K562 (cell line): ENCODE measurements around the gene PCCA. TPM values are rescaled to one million over a fixed set of nuclear protein-coding genes. Genes with fewer than 3 reads are reported as not detected.

Experiments used
- ATAC-seq: fragments of 200-7000 bp; cut with Tn5 transposase; 3 replicates; pipeline ENCODE4 v1.9.1; 2020; ENCODE audit warnings: moderate library complexity
- BruUV-seq: library from RNA; stranded (reverse); fragments of 400-500 nt; replicated peaks from 2 replicates; lab custom pipeline; 2021; lab: Mats Ljungman, UMichigan
- CTCF ChIA-PET: fragments of 300-600 bp; formaldehyde crosslinking; extraction: SDS; loops from one replicate; lab custom pipeline; 2021; ENCODE audit warnings: low intra/inter-chr PET ratio; lab: Yijun Ruan, JAX
- POLR2A ChIA-PET: fragments of 300-600, 350-650 bp; sonication (Branson Sonifier 250); formaldehyde crosslinking; extraction: SDS; loops from one replicate; lab custom pipeline; 2021; ENCODE audit warnings: antibody characterized with exemption, inconsistent platforms; lab: Yijun Ruan, JAX
- DNase-seq, 4 experiments: peaks; one replicate each; pipeline versions ENCODE4 v3.0.0 to v3.0.0-alpha.2; 2011 to 2018; ENCODE audit warnings: low spot score in 3 of 4, mixed read lengths in 3 of 4; ENCODE audit errors: extremely low read depth in 1 of 4
- FAIRE-seq: peaks from 2 replicates; lab custom pipeline; 2011; peaks lifted over from hg19 to GRCh38; lab: Jason Lieb, UNC
- H2AFZ ChIP-seq: 2 replicates; pipeline ENCODE4 v1.6.0; 2011; ENCODE audit warnings: low read depth, low read length, control low read depth, inconsistent platforms
- H3K27ac ChIP-seq: fragments of 200-600 bp; 3 replicates; pipeline ENCODE4 v1.8.0; 2011; ENCODE audit warnings: low read depth, mild to moderate bottlenecking, control low read depth, inconsistent platforms, low read length, moderate library complexity, mixed read lengths; ENCODE audit errors: extremely low read depth
- H3K27me3 ChIP-seq, 2 experiments: fragments of 300-600 bp in 1 of 2; 2 replicates in 1 of 2; 3 replicates in 1 of 2; pipeline versions ENCODE4 v1.6.0 to v1.8.0; 2011; ENCODE audit warnings: inconsistent platforms in 2 of 2, low read length in 2 of 2, mild to moderate bottlenecking in 1 of 2, mixed read lengths in 1 of 2, moderate library complexity in 1 of 2; ENCODE audit not compliant: control insufficient read depth in 2 of 2, insufficient read depth in 2 of 2
- H3K36me3 ChIP-seq: fragments of 300-600 bp; 3 replicates; pipeline ENCODE4 v1.8.0; 2011; ENCODE audit warnings: mild to moderate bottlenecking, low read length, inconsistent platforms; ENCODE audit not compliant: control insufficient read depth, insufficient read depth
- H3K4me1 ChIP-seq, 2 experiments: fragments of 200-600 bp in 1 of 2; replicated peaks in 1 of 2; 2 replicates in 1 of 2; 3 replicates in 1 of 2; pipeline versions ENCODE4 v1.5.1 to v1.8.0; 2011; ENCODE audit warnings: inconsistent platforms in 2 of 2, low read length in 2 of 2, mild to moderate bottlenecking in 1 of 2, mixed read lengths in 1 of 2, moderate library complexity in 1 of 2; ENCODE audit not compliant: control insufficient read depth in 2 of 2, insufficient read depth in 2 of 2
- H3K4me2 ChIP-seq: 2 replicates; pipeline ENCODE4 v1.6.1; 2011; ENCODE audit warnings: low read length, control low read depth, inconsistent platforms, mixed read lengths; ENCODE audit not compliant: insufficient read depth
- H3K4me3 ChIP-seq: fragments of 200-600 bp; sonication (generic), shearing (Covaris generic); 2 replicates; pipeline ENCODE4 v1.5.1; 2016; ENCODE audit warnings: control low read depth, inconsistent platforms
- H3K79me2 ChIP-seq: fragments of 200-600 bp; 3 replicates; pipeline ENCODE4 v1.8.0; 2011; ENCODE audit warnings: low read length, inconsistent platforms; ENCODE audit not compliant: control insufficient read depth, insufficient read depth
- H3K9ac ChIP-seq, 2 experiments: 2 replicates each; pipeline versions ENCODE4 v1.6.0 to v1.6.1; 2011; ENCODE audit warnings: low read depth in 2 of 2, low read length in 2 of 2, control low read depth in 1 of 2, inconsistent platforms in 1 of 2, mild to moderate bottlenecking in 1 of 2, mixed read lengths in 1 of 2; ENCODE audit not compliant: insufficient read depth in 1 of 2
- H3K9me1 ChIP-seq: one replicate; pipeline ENCODE4 v1.6.0; 2011; ENCODE audit warnings: inconsistent platforms, mild to moderate bottlenecking, low read length, moderate library complexity; ENCODE audit not compliant: control insufficient read depth, insufficient read depth
- H3K9me3 ChIP-seq: replicated peaks from 2 replicates; pipeline ENCODE4 v1.5.1; 2011; ENCODE audit warnings: low read depth, low read length, inconsistent platforms; ENCODE audit not compliant: control insufficient read depth, insufficient read depth
- H4K20me1 ChIP-seq: replicated peaks from 2 replicates; pipeline ENCODE4 v1.6.1; 2011; ENCODE audit warnings: low read length, inconsistent platforms, mixed read lengths; ENCODE audit not compliant: control insufficient read depth, insufficient read depth
- CREBBP ChIP-seq: IDR thresholded peaks from one replicate; pipeline ENCODE4 v1.6.1; 2012; ENCODE audit warnings: low read depth, mild to moderate bottlenecking, control low read depth, inconsistent platforms, low read length
- ETV5 ChIP-seq: sonication (generic); formaldehyde crosslinking; IDR thresholded peaks from 2 replicates; pipeline ENCODE4 v1.4.0; 2020; ENCODE audit warnings: low read depth, mild to moderate bottlenecking, missing genetic modification reagents
- GABPB2 ChIP-seq: fragments of 250-450 bp; sonication (Bioruptor Pico); conservative IDR thresholded peaks from 2 replicates; pipeline ENCODE4 v1.5.1; 2021; ENCODE audit warnings: mild to moderate bottlenecking
- KDM1A ChIP-seq, 2 experiments: fragments of 450-650 bp; IDR thresholded peaks; 2 replicates each; pipeline ENCODE4 v1.6.1; 2016; ENCODE audit warnings: mild to moderate bottlenecking in 2 of 2
- MCM2 ChIP-seq: fragments of 450-650 bp; IDR thresholded peaks from 2 replicates; pipeline ENCODE4 v1.6.1; 2017; ENCODE audit warnings: low read depth, mild to moderate bottlenecking
- MLLT1 ChIP-seq, 2 experiments: fragments of 450-650 bp; IDR thresholded peaks; 2 replicates each; pipeline ENCODE4 v1.6.1; 2016
- NKRF ChIP-seq: fragments of 450-650 bp; IDR thresholded peaks from 2 replicates; pipeline ENCODE4 v1.6.1; 2016; ENCODE audit warnings: borderline replicate concordance
- RBM25 ChIP-seq: fragments of 200-400 bp; formaldehyde crosslinking; IDR thresholded peaks from 2 replicates; pipeline ENCODE4 v1.6.1; 2018; ENCODE audit warnings: low read length, low read depth, moderate library complexity; ENCODE audit not compliant: severe bottlenecking
- SMARCA5 ChIP-seq: fragments of 450-650 bp; IDR thresholded peaks from 2 replicates; pipeline ENCODE4 v1.6.1; 2016
- TCFL5 ChIP-seq: fragments of 250-450 bp; sonication (Bioruptor Pico); conservative IDR thresholded peaks from 2 replicates; pipeline ENCODE4 v1.6.1; 2021; ENCODE audit warnings: mild to moderate bottlenecking, moderate library complexity, matching md5 sums
- TGIF2 ChIP-seq: sonication (generic); formaldehyde crosslinking; IDR thresholded peaks from 2 replicates; pipeline ENCODE4 v1.8.1; 2022; ENCODE audit warnings: mild to moderate bottlenecking, missing genetic modification reagents, moderate library complexity
- ZKSCAN8 ChIP-seq: fragments of 200-800 bp; sonication (Bioruptor generic); IDR thresholded peaks from 2 replicates; pipeline ENCODE4 v1.6.1; 2016; ENCODE audit warnings: missing genetic modification characterization, missing compliant biosample characterization
- WGBS: fragments of 100-300 bp; shearing (Covaris generic); methylation state at CpG from one replicate; pipeline ENCODE4 v1.1.6; 2016; ENCODE audit warnings: low coverage, mixed read lengths; ENCODE audit not compliant: insufficient coverage; ENCODE audit errors: missing lambda C conversion rate; 5-methylcytosine and 5-hydroxymethylcytosine counted together
- in situ Hi-C: fragments of 300-500 bp; cut with MboI; formaldehyde crosslinking; loops from 4 replicates; pipeline ENCODE4 v1.15.0; 2018; ENCODE audit warnings: inconsistent platforms, mixed read lengths
- intact Hi-C: fragments of 100-400 bp; cut with micrococcal nuclease; formaldehyde crosslinking; loops from 2 replicates; pipeline ENCODE4 v1.14.2; 2022
- polyA plus RNA-seq, 8 experiments: library from polyadenylated mRNA; depleted of rRNA in 4 of 8; stranded (reverse) in 5 of 8; unstranded in 3 of 8; fragments of >200 nt; fragmentation: Nextera tagmentation in 2 of 8; fragmentation: Illumina TruSeq in 1 of 8; extraction: Ambion mirVana in 2 of 8; extraction: Trizol in 1 of 8; gene quantifications; 2 replicates each; pipeline versions ENCODE4 v1.2.1 to v1.2.3, GENCODE V29; 2011 to 2014; ENCODE audit warnings: inconsistent platforms in 1 of 8, missing spikeins in 1 of 8
- total RNA-seq, 7 experiments: library from RNA; depleted of rRNA in 6 of 7; stranded (reverse); fragments of >200 nt in 6 of 7; fragmentation: Illumina TruSeq in 2 of 7; extraction: Trizol in 2 of 7; gene quantifications; 2 replicates each; pipeline versions ENCODE4 v1.2.1 to v1.2.3, GENCODE V29; 2011 to 2021; ENCODE audit warnings: low replicate concordance in 1 of 7

The PCCA gene
- total and polyA plus RNA-seq, 9 of the 15 experiments (the other 6 are each of a cell fraction or from before 2014, with no cell fraction given) = 5.2 to 14.1 (median 9.7) TPM

- WGBS = 88% methylated on average over 1 of the region's 1 CpG
Measured at GRCh38 chr13:100090861-100091260, 2.0 kb downstream of the PCCA start.

More at GRCh38 chr13:100090861-100091260, 2.0 kb downstream of the PCCA start:
- CTCF ChIA-PET = no interaction called here
- Histone ChIP-seq H3K36me3 (peaks cover 7% of the 10 kb centered on the region; the same call in 1 of the 3 replicates), H3K4me3 (no peak overlapping the region), H3K27me3 (no peaks in the 10 kb centered on the region), H3K9ac (no peak overlapping the region), H3K9me3 (no peaks in the 10 kb centered on the region), H3K79me2 (peaks cover 36% of the 10 kb centered on the region), H3K27ac (no peak overlapping the region)
- BruUV-seq = no TSS peak
- no peak for ATAC-seq
- intact Hi-C loops (no loop called here), in situ Hi-C loops (no loop called here)
- FAIRE-seq = no peak
- TF ChIP-seq GABPB2 (CRISPR knock-in tag) (no peak), SMARCA5 (0 out of 2 replicates have a peak, but pooled peaks have one; percentile 41), NKRF (no peak), ETV5 (CRISPR knock-in tag) (no peak), TGIF2 (CRISPR knock-in tag) (no peak), KDM1A (IDR thresholded peaks at IDR 0.05) (0 out of 4 replicates have a peak, but pooled peaks of 1 of the 2 experiments have one; percentile 15), ZKSCAN8 (CRISPR knock-in tag) (no peak), MLLT1 (IDR thresholded peaks at IDR 0.05) (no peak), RBM25 (peak; percentile 65), CREBBP (no peak), MCM2 (no peak), TCFL5 (no peak)
- TF ChIP-seq, all 486 proteins: peak for 3
- Histone ChIP-seq H4K20me1 (no peaks in the 10 kb centered on the region), H3K4me1 (peaks cover 8 to 10% of the 10 kb centered on the region in 2 experiments; a peak in 4 of 5 replicates), H3K9me1 (no peaks in the 10 kb centered on the region), H3K4me2 (no peak overlapping the region), H2AFZ (no peak overlapping the region)
- no peak for DNase-seq
- POLR2A ChIA-PET = no interaction called here
